ENCODE results near the gene SCARB2.

SCARB2 gene

DNA sequence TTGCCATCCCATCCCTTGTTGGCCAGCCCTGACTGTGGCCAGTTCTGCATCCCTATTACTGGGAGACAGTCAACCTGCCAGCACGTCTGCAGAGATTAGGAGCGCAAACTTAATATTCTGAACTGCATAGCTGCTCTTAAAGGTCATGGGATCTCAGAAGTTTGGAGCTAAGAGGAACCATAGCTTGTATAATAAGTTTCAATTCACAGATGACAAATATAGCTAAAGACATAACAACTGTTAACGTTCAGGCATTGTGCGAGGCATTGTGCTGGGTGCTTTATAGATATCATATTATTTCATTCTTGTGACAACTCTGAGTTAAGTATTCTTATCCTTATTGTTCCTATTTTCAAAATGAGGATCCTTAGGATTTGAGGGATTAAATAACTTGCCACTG is 3.7 kb downstream of the SCARB2 start:
- no peaks in the 10 kb centered on the region for H3K27me3 ChIP-seq (replicated peaks; ENCODE audit: control insufficient read depth, insufficient read depth, low read length)
- H3K36me3 ChIP-seq (ENCODE audit: control insufficient read depth, insufficient read depth, low read length, severe bottlenecking) = no peaks in the 10 kb centered on the region
- DNase-seq (ENCODE audit: low read depth) = no peak
- H3K9me3 ChIP-seq (ENCODE audit: control insufficient read depth, low read length) = no peaks in the 10 kb centered on the region
- H3K4me1 ChIP-seq (ENCODE audit: control insufficient read depth, insufficient read depth, low read length) = peaks cover 82% of the 10 kb centered on the region
- peak overlapping the region; percentile 96 for H3K9ac ChIP-seq (ENCODE audit: low read length)
- peak overlapping the region; percentile 96 for H3K4me3 ChIP-seq (ENCODE audit: low read length)

DNA sequence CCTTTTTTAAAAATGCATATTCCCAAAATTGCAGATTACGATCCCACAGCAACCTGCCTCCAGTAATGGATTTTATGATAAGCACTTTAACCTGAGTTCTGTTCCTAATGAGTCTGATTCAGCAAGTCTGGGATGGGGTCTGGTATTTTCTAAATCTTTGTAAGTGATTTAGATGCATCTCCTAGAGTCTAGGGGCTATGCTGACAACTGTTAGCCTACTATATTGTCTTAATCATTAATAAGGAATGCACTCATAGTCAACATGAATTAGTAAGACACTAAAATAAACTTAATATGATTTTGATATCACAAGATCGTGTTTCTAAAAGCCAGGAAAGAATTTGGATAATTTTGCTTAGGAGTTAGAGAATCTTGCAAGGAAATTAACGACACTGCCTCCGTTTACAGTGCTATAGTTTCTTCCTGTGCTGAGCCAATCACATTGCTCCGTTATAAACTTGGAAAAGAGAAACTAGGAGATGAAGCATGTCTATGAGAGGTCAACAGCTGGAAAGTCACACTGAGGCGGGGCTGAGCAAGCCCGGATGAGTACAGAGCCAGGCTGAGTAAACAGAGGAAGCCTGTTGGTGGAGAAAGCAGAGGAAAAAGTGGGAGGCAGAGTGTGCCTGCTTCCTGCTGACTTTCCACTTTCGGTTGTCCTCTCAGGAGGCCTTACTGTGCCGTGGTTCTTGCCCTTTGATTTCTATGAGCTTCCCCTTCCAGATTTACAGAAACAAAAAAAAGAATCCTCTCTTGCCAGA is 5.4 kb downstream of the SCARB2 start:
- Histone ChIP-seq H3K36me3 (ENCODE audit: control insufficient read depth, insufficient read depth, low read length, severe bottlenecking) (no peaks in the 10 kb centered on the region), H3K27me3 (replicated peaks; ENCODE audit: control insufficient read depth, insufficient read depth, low read length) (no peaks in the 10 kb centered on the region), H3K4me3 (ENCODE audit: low read length) (peak overlapping the region; percentile 78), H3K4me1 (ENCODE audit: control insufficient read depth, insufficient read depth, low read length) (peaks cover 89% of the 10 kb centered on the region), H3K9ac (ENCODE audit: low read length) (peak overlapping the region; percentile 83), H3K9me3 (ENCODE audit: control insufficient read depth, low read length) (no peaks in the 10 kb centered on the region)
- DNase-seq (ENCODE audit: low read depth) = peak; percentile 88

GRCh38 chr4:76207549-76207948 is 6.1 kb downstream of the SCARB2 start:
- H3K27me3 ChIP-seq (replicated peaks; ENCODE audit: control insufficient read depth, insufficient read depth, low read length) = no peaks in the 10 kb centered on the region
- H3K36me3 ChIP-seq (ENCODE audit: control insufficient read depth, insufficient read depth, low read length, severe bottlenecking) = no peaks in the 10 kb centered on the region
- peak overlapping the region; percentile 78 for H3K4me3 ChIP-seq (ENCODE audit: low read length)
- no peak for DNase-seq (ENCODE audit: low read depth)
- peak overlapping the region; percentile 83 for H3K9ac ChIP-seq (ENCODE audit: low read length)
- peaks cover 95% of the 10 kb centered on the region for H3K4me1 ChIP-seq (ENCODE audit: control insufficient read depth, insufficient read depth, low read length)
- H3K9me3 ChIP-seq (ENCODE audit: control insufficient read depth, low read length) = no peaks in the 10 kb centered on the region

- H3K4me1 ChIP-seq (ENCODE audit: control insufficient read depth, insufficient read depth, low read length) = peaks cover 90% of the 10 kb centered on the region
- H3K36me3 ChIP-seq (ENCODE audit: control insufficient read depth, insufficient read depth, low read length, severe bottlenecking) = no peaks in the 10 kb centered on the region
- peak overlapping the region; percentile 50 for H3K4me3 ChIP-seq (ENCODE audit: low read length)
- peak overlapping the region; percentile 31 for H3K9ac ChIP-seq (ENCODE audit: low read length)
- H3K27me3 ChIP-seq (replicated peaks; ENCODE audit: control insufficient read depth, insufficient read depth, low read length) = no peaks in the 10 kb centered on the region
- no peaks in the 10 kb centered on the region for H3K9me3 ChIP-seq (ENCODE audit: control insufficient read depth, low read length)
- peak; percentile 82 for DNase-seq (ENCODE audit: low read depth)
These were observed 7.2 kb downstream of the SCARB2 start for GRCh38 chr4:76206222-76206942.

DNA sequence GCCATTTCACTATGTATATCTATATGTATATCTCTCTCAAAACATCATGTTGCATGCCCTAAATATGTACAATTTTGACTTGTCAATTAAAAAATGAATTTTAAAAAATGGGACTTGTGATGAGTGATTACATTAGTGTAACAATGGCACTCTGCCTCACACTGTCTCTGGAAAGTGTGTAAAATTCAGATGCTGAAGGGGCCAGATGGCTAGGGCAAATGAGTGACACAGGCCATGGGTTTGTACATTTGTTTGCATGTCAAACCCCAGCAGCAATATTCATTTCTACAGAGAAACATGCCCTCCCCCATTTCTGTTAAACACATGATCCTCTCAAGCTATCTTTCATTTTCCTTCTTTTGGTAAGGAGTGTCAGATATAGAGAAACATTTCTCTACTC is 8.1 kb downstream of the SCARB2 start:
- Histone ChIP-seq H3K4me3 (ENCODE audit: low read length) (no peak overlapping the region), H3K9ac (ENCODE audit: low read length) (no peak overlapping the region), H3K9me3 (ENCODE audit: control insufficient read depth, low read length) (no peaks in the 10 kb centered on the region), H3K36me3 (ENCODE audit: control insufficient read depth, insufficient read depth, low read length, severe bottlenecking) (no peaks in the 10 kb centered on the region), H3K4me1 (ENCODE audit: control insufficient read depth, insufficient read depth, low read length) (peaks cover 89% of the 10 kb centered on the region), H3K27me3 (replicated peaks; ENCODE audit: control insufficient read depth, insufficient read depth, low read length) (no peaks in the 10 kb centered on the region)
- no peak for DNase-seq (ENCODE audit: low read depth)

GRCh38 chr4:76204936-76205335 is 8.7 kb downstream of the SCARB2 start:
- peaks cover 89% of the 10 kb centered on the region for H3K4me1 ChIP-seq (ENCODE audit: control insufficient read depth, insufficient read depth, low read length)
- DNase-seq (ENCODE audit: low read depth) = no peak

GRCh38 chr4:76203541-76203940 is 10.1 kb downstream of the SCARB2 start:
- Histone ChIP-seq H3K36me3 (ENCODE audit: control insufficient read depth, insufficient read depth, low read length, severe bottlenecking) (no peaks in the 10 kb centered on the region), H3K4me1 (ENCODE audit: control insufficient read depth, insufficient read depth, low read length) (peaks cover 91% of the 10 kb centered on the region), H3K9ac (ENCODE audit: low read length) (no peak overlapping the region), H3K9me3 (ENCODE audit: control insufficient read depth, low read length) (no peaks in the 10 kb centered on the region), H3K4me3 (ENCODE audit: low read length) (no peak overlapping the region), H3K27me3 (replicated peaks; ENCODE audit: control insufficient read depth, insufficient read depth, low read length) (no peaks in the 10 kb centered on the region)
- DNase-seq (ENCODE audit: low read depth) = no peak

More at GRCh38 chr4:76204936-76205335, 8.7 kb downstream of the SCARB2 start:
- Histone ChIP-seq H3K9ac (ENCODE audit: low read length) (no peak overlapping the region), H3K36me3 (ENCODE audit: control insufficient read depth, insufficient read depth, low read length, severe bottlenecking) (no peaks in the 10 kb centered on the region), H3K4me3 (ENCODE audit: low read length) (no peak overlapping the region), H3K27me3 (replicated peaks; ENCODE audit: control insufficient read depth, insufficient read depth, low read length) (no peaks in the 10 kb centered on the region), H3K9me3 (ENCODE audit: control insufficient read depth, low read length) (no peaks in the 10 kb centered on the region)

- Histone ChIP-seq H3K9ac (ENCODE audit: low read length) (no peak overlapping the region), H3K4me3 (ENCODE audit: low read length) (no peak overlapping the region), H3K27me3 (replicated peaks; ENCODE audit: control insufficient read depth, insufficient read depth, low read length) (no peaks in the 10 kb centered on the region), H3K36me3 (ENCODE audit: control insufficient read depth, insufficient read depth, low read length, severe bottlenecking) (no peaks in the 10 kb centered on the region), H3K4me1 (ENCODE audit: control insufficient read depth, insufficient read depth, low read length) (peaks cover 91% of the 10 kb centered on the region), H3K9me3 (ENCODE audit: control insufficient read depth, low read length) (no peaks in the 10 kb centered on the region)
- no peak for DNase-seq (ENCODE audit: low read depth)
These were observed 12.3 kb downstream of the SCARB2 start for GRCh38 chr4:76201276-76201675.

DNA sequence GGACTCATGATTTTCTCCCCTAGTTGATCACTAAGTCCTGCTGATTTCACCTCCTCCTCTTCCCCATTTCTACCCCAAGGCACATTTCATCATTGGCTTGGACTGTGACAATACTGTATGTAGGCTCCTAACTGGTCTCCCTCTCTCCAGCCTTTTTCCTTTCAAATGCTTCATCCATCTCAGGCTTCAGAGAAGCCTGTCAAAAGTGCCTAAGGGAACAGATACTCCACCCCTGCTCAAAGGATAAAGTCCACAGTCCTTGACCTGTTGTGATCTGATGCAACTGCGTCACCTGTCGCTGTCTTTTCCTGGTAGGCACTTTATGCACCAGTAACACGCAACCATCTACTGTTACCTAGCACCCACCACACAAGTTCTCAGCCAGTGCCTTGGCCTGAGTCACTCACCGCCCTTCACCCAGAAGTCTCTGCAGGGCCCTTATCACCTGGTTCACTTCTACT is 12.8 kb downstream of the SCARB2 start:
- Histone ChIP-seq H3K9ac (ENCODE audit: low read length) (no peak overlapping the region), H3K36me3 (ENCODE audit: control insufficient read depth, insufficient read depth, low read length, severe bottlenecking) (no peaks in the 10 kb centered on the region), H3K27me3 (replicated peaks; ENCODE audit: control insufficient read depth, insufficient read depth, low read length) (no peaks in the 10 kb centered on the region), H3K4me1 (ENCODE audit: control insufficient read depth, insufficient read depth, low read length) (peaks cover 91% of the 10 kb centered on the region), H3K9me3 (ENCODE audit: control insufficient read depth, low read length) (no peaks in the 10 kb centered on the region), H3K4me3 (ENCODE audit: low read length) (no peak overlapping the region)
- no peak for DNase-seq (ENCODE audit: low read depth)

- Histone ChIP-seq H3K9ac (ENCODE audit: low read length) (no peak overlapping the region), H3K4me1 (ENCODE audit: control insufficient read depth, insufficient read depth, low read length) (peaks cover 92% of the 10 kb centered on the region), H3K36me3 (ENCODE audit: control insufficient read depth, insufficient read depth, low read length, severe bottlenecking) (peaks cover 8% of the 10 kb centered on the region), H3K4me3 (ENCODE audit: low read length) (no peak overlapping the region), H3K9me3 (ENCODE audit: control insufficient read depth, low read length) (no peaks in the 10 kb centered on the region), H3K27me3 (replicated peaks; ENCODE audit: control insufficient read depth, insufficient read depth, low read length) (no peaks in the 10 kb centered on the region)
- no peak for DNase-seq (ENCODE audit: low read depth)
These were observed 13.9 kb downstream of the SCARB2 start for GRCh38 chr4:76199664-76200211.
